SU-DHL-6 (cell line): Measurements from ENCODE around the gene EPHA3.

Experiments
- H2AFZ ChIP-seq: fragments of 200-600 bp; sonication (generic); 2 replicates; pipeline ENCODE4 v1.6.1; 2014; ENCODE audit warnings: low read depth, mild to moderate bottlenecking, moderate library complexity, mixed read lengths, antibody characterized with exemption, low read length; ENCODE audit not compliant: severe bottlenecking
- H3F3A ChIP-seq: fragments of 200-600 bp; shearing (Covaris generic); 2 replicates; pipeline ENCODE4 v1.6.0; 2016; ENCODE audit warnings: antibody characterized with exemption, mild to moderate bottlenecking; ENCODE audit not compliant: insufficient read depth
- H3K27ac ChIP-seq: fragments of 200-600 bp; sonication (generic); 2 replicates; pipeline ENCODE4 v1.5.1; 2016; ENCODE audit warnings: low read depth, mild to moderate bottlenecking, low read length, moderate library complexity, mixed read lengths
- H3K27me3 ChIP-seq: fragments of 200-600 bp; sonication (generic), shearing (Covaris generic); 2 replicates; pipeline ENCODE4 v1.6.0; 2014; ENCODE audit warnings: mild to moderate bottlenecking, low read length
- H3K36me3 ChIP-seq: fragments of 200-600 bp; sonication (generic); 2 replicates; pipeline ENCODE4 v1.6.1; 2014; ENCODE audit warnings: mild to moderate bottlenecking, low read length, mixed read lengths
- H3K4me2 ChIP-seq: fragments of 300-600, 200-600 bp; shearing (Covaris generic), sonication (generic); 2 replicates; pipeline ENCODE4 v1.6.0; 2014; ENCODE audit warnings: low read length, low read depth, mild to moderate bottlenecking; ENCODE audit not compliant: poor library complexity, severe bottlenecking
- H3K4me3 ChIP-seq: fragments of 200-600 bp; sonication (generic); 2 replicates; pipeline ENCODE4 v1.5.1; 2014; ENCODE audit warnings: antibody characterized with exemption, low read length, mild to moderate bottlenecking, mixed read lengths; ENCODE audit not compliant: insufficient read depth, poor library complexity, severe bottlenecking
- H3K79me2 ChIP-seq: fragments of 200-600 bp; sonication (generic); 2 replicates; pipeline ENCODE4 v1.6.1; 2014; ENCODE audit warnings: mild to moderate bottlenecking, low read length, moderate library complexity; ENCODE audit not compliant: insufficient read depth
- H3K9ac ChIP-seq: fragments of 200-600 bp; sonication (generic); 2 replicates; pipeline ENCODE4 v1.7.0; 2014; ENCODE audit warnings: mild to moderate bottlenecking, low read length
- H3K9me2 ChIP-seq: fragments of 200-600 bp; sonication (generic); replicated peaks from 2 replicates; pipeline ENCODE4 v1.6.1; 2014; ENCODE audit warnings: low read length; ENCODE audit not compliant: insufficient read depth
- H3K9me3 ChIP-seq: fragments of 200-600 bp; sonication (generic); 2 replicates; pipeline ENCODE4 v1.6.1; 2014; ENCODE audit warnings: low read length, mixed read lengths; ENCODE audit not compliant: insufficient read depth
- H4K20me1 ChIP-seq: fragments of 200-600 bp; sonication (generic); 2 replicates; pipeline ENCODE4 v1.6.1; 2014; ENCODE audit warnings: low read depth, mild to moderate bottlenecking, antibody characterized with exemption, low read length, moderate library complexity, mixed read lengths
- EZH2phosphoT487 ChIP-seq: fragments of 200-600 bp; sonication (generic), shearing (Covaris generic); conservative IDR thresholded peaks from 2 replicates; pipeline ENCODE4 v1.6.1; 2018; ENCODE audit warnings: mild to moderate bottlenecking, antibody characterized with exemption, low read length, moderate library complexity, mixed read lengths
- TF ChIP-seq, protein P1 (sequence below): fragments of 200-600 bp; sonication (generic); IDR thresholded peaks from one replicate; pipeline ENCODE4 v1.5.1; 2017; ENCODE audit warnings: antibody characterized with exemption, mild to moderate bottlenecking, low read length, moderate library complexity; ENCODE audit not compliant: insufficient read depth, poor library complexity, severe bottlenecking

EPHA3 gene

DNA sequence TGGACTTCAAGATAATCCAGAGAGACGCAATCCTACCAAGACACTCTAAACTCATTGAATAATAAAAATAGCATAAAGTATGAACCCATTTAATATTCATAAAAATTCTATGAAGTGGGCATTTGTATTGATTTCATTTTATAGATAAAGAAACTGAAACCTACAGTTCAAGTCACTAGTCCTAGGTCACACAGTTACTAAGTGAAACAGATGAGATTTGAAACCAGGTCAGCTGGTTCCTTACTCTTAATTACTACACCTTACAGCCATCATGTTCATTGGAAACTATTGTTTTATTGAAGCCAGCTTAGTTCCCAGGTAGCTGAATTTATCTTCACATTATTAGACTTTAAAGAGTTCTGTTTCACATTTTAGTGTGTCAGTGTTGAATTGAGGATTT lies 158.7 kb downstream of the EPHA3 start:
- H4K20me1 ChIP-seq = no peaks in the 10 kb centered on the region
- H3K9ac ChIP-seq = no peak overlapping the region
- no peak overlapping the region for H3K27ac ChIP-seq
- no peak overlapping the region for H2AFZ ChIP-seq
- H3K36me3 ChIP-seq = no peaks in the 10 kb centered on the region
- no peaks in the 10 kb centered on the region for H3F3A ChIP-seq
- H3K79me2 ChIP-seq = no peaks in the 10 kb centered on the region
- H3K9me3 ChIP-seq = no peaks in the 10 kb centered on the region
- no peaks in the 10 kb centered on the region for H3K27me3 ChIP-seq
- H3K9me2 ChIP-seq = no peaks in the 10 kb centered on the region
- no peak overlapping the region for H3K4me2 ChIP-seq
- H3K4me3 ChIP-seq = no peak overlapping the region
- no peak for TF ChIP-seq EZH2phosphoT487
- TF ChIP-seq, protein P1, sequence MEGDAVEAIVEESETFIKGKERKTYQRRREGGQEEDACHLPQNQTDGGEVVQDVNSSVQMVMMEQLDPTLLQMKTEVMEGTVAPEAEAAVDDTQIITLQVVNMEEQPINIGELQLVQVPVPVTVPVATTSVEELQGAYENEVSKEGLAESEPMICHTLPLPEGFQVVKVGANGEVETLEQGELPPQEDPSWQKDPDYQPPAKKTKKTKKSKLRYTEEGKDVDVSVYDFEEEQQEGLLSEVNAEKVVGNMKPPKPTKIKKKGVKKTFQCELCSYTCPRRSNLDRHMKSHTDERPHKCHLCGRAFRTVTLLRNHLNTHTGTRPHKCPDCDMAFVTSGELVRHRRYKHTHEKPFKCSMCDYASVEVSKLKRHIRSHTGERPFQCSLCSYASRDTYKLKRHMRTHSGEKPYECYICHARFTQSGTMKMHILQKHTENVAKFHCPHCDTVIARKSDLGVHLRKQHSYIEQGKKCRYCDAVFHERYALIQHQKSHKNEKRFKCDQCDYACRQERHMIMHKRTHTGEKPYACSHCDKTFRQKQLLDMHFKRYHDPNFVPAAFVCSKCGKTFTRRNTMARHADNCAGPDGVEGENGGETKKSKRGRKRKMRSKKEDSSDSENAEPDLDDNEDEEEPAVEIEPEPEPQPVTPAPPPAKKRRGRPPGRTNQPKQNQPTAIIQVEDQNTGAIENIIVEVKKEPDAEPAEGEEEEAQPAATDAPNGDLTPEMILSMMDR = no peak

DNA sequence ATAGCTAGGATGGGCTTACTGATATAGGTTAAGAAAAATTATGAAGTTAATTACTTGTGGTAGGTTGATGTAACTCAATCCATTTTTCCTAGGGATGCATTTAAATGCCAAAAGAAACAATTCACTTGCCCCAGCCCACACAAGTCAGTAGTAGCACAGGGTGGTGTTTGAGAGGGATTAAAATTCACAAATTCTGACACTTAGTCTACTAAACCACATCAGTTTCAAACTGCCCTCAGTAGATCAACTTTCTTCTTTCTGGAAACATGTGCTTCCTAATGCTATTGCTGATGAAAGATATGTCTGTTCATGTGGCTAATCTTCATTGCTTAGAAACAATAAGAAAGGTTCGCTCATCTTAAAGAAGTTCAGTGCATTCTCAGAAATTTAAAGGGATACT lies 160.6 kb downstream of the EPHA3 start:
- Histone ChIP-seq H3F3A (no peaks in the 10 kb centered on the region), H4K20me1 (no peaks in the 10 kb centered on the region), H3K4me2 (no peak overlapping the region), H3K4me3 (no peak overlapping the region), H3K36me3 (no peaks in the 10 kb centered on the region), H3K9me3 (no peaks in the 10 kb centered on the region), H3K9me2 (no peaks in the 10 kb centered on the region), H3K27ac (no peak overlapping the region), H3K27me3 (no peaks in the 10 kb centered on the region), H3K79me2 (no peaks in the 10 kb centered on the region), H3K9ac (no peak overlapping the region), H2AFZ (no peak overlapping the region)
- no peak for TF ChIP-seq EZH2phosphoT487
- TF ChIP-seq, protein P1 = no peak

DNA sequence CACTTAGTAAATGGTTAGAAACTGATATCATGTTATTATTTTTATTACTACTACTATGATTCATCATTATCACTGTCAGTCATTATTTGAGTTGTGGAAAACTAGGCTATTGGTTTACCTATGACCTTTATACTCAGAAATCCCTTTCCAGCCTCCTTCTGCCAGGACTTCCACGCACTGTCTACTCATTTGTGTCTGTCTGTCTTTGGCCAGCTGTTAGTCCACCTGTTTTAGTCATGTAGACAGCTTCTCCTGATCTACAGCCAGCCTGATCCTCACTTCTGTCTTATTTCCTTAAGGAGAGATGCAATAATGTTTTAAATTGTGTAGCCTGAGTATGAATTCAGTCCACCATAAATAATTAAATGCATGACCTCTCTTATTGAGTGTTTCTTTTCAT lies 162.8 kb downstream of the EPHA3 start:
- Histone ChIP-seq H3K4me3 (no peak overlapping the region), H3K79me2 (no peaks in the 10 kb centered on the region), H3K9ac (no peak overlapping the region), H3F3A (no peaks in the 10 kb centered on the region), H2AFZ (no peak overlapping the region), H3K27me3 (no peaks in the 10 kb centered on the region), H3K9me3 (no peaks in the 10 kb centered on the region), H3K4me2 (no peak overlapping the region), H4K20me1 (no peaks in the 10 kb centered on the region), H3K36me3 (no peaks in the 10 kb centered on the region), H3K27ac (no peak overlapping the region), H3K9me2 (no peaks in the 10 kb centered on the region)
- no peak for TF ChIP-seq EZH2phosphoT487
- TF ChIP-seq, protein P1 = no peak
